Activated naive CD4-positive, alpha-beta T cell treated with anti-CD3 and anti-CD28 coated beads, Interleukin-2, amount 10 ng/mL, durations not matched to agents 7 days and 5 days (primary cell): ENCODE measurements around the gene USP10.

Experiments
- CTCF ChIA-PET: fragments of 350-600 bp; sonication (Branson Sonifier 250); formaldehyde crosslinking; loops from one replicate; lab custom pipeline; 2021; ENCODE audit warnings: antibody characterized with exemption; lab: Charles Lee
- DNase-seq: peaks from one replicate; pipeline ENCODE4 v3.0.0-alpha.2; 2020
- H3K27ac Mint-ChIP-seq: one replicate; pipeline ENCODE4 v1.8.0; 2021; ENCODE audit warnings: mild to moderate bottlenecking, moderate library complexity, mixed read lengths
- H3K27me3 Mint-ChIP-seq: one replicate; pipeline ENCODE4 v1.8.0; 2021; ENCODE audit warnings: mild to moderate bottlenecking, mixed read lengths
- H3K36me3 Mint-ChIP-seq: one replicate; pipeline ENCODE4 v1.8.0; 2021; ENCODE audit warnings: mixed read lengths
- H3K4me1 Mint-ChIP-seq: one replicate; pipeline ENCODE4 v1.8.0; 2021; ENCODE audit warnings: mixed read lengths
- H3K4me3 Mint-ChIP-seq: one replicate; pipeline ENCODE4 v1.8.0; 2021; ENCODE audit warnings: mild to moderate bottlenecking, moderate library complexity, mixed read lengths
- H3K9me3 Mint-ChIP-seq: one replicate; pipeline ENCODE4 v1.8.0; 2021; ENCODE audit warnings: mixed read lengths

USP10 gene

GRCh38 chr16:84715854-84716253 is 16.1 kb downstream of the USP10 start:
- no peak for DNase-seq
- H3K4me1 Mint-ChIP-seq, result peaks cover 28% of the 10 kb centered on the region
- no peak overlapping the region for H3K4me3 Mint-ChIP-seq
- CTCF ChIA-PET, result interaction anchor here (0.6 to 5.0 kb wide), 2 partner anchors 10 to 254 kb away, joined by 3 to 26 read pairs; no protein-coding TSS in a partner anchor
- no peaks in the 10 kb centered on the region for H3K9me3 Mint-ChIP-seq
- no peaks in the 10 kb centered on the region for H3K27me3 Mint-ChIP-seq
- no peak overlapping the region for H3K27ac Mint-ChIP-seq
- peaks cover 6% of the 10 kb centered on the region for H3K36me3 Mint-ChIP-seq

GRCh38 chr16:84716740-84717139 is 16.9 kb downstream of the USP10 start:
- Mint-ChIP-seq H3K27me3 (no peaks in the 10 kb centered on the region), H3K9me3 (no peaks in the 10 kb centered on the region), H3K4me1 (peaks cover 29% of the 10 kb centered on the region), H3K27ac (no peak overlapping the region), H3K4me3 (no peak overlapping the region), H3K36me3 (peaks cover 7% of the 10 kb centered on the region)
- CTCF ChIA-PET, result interaction anchor here (1.3 to 5.0 kb wide), 2 partner anchors 10 to 22 kb away, joined by 4 to 26 read pairs; no protein-coding TSS in a partner anchor
- DNase-seq, result no peak

DNA sequence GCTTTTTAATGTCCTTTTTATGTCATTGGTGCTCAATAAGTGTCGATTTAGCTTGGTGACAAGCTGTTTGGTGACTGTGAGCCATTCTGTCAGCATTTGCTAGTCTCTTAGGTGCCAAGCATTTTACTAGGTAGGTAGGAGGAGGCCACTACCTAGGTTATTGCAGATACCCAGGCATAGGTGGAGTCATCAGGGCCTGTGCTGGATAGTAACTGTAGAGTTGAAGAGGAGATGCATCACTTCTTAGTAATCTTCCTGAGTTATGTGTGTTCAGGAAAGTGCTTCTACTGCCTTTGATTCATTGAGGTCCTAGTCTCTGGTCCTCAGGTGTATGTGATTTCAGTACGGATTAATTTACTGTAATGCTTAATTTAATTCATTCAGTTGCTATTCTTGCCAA is 17.7 kb downstream of the USP10 start:
- no peak overlapping the region for H3K27ac Mint-ChIP-seq
- H3K4me1 Mint-ChIP-seq, result peaks cover 35% of the 10 kb centered on the region
- no peak overlapping the region for H3K4me3 Mint-ChIP-seq
- CTCF ChIA-PET, result interaction anchor here (1.3 to 5.0 kb wide), 2 partner anchors 9 to 21 kb away, joined by 4 to 26 read pairs; no protein-coding TSS in a partner anchor
- no peaks in the 10 kb centered on the region for H3K9me3 Mint-ChIP-seq
- no peaks in the 10 kb centered on the region for H3K27me3 Mint-ChIP-seq
- H3K36me3 Mint-ChIP-seq, result peaks cover 14% of the 10 kb centered on the region
- DNase-seq, result no peak

GRCh38 chr16:84720177-84720579 is 20.4 kb downstream of the USP10 start:
- Mint-ChIP-seq H3K27ac (no peak overlapping the region), H3K9me3 (no peaks in the 10 kb centered on the region), H3K36me3 (peaks cover 14% of the 10 kb centered on the region), H3K4me1 (peaks cover 48% of the 10 kb centered on the region), H3K27me3 (no peaks in the 10 kb centered on the region), H3K4me3 (no peak overlapping the region)
- CTCF ChIA-PET, result interaction anchor here (1.3 to 2.0 kb wide), 4 partner anchors 18 to 97 kb away, joined by 3 to 10 read pairs (median 4); no protein-coding TSS in a partner anchor
- DNase-seq, result no peak

DNA sequence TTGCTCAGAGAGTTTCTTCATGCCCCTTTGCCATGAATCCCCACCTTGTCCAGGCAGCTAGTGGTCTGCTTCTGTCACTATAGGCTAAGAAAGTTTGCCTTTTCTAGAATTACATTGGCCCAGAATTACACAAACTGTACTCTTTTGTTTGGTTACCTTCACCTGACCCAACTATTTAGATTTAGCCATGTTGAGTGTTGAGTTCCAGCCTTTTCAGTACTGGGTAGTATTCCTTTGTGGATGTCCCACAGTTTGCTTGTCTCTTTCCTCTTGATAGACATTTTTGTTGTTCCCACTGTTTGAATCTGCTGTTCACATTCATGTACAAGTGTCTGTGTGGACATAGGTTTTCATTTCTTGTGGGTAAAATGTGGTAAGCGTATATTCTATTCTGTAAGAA is 22.3 kb downstream of the USP10 start:
- Mint-ChIP-seq H3K27me3 (no peaks in the 10 kb centered on the region), H3K27ac (no peak overlapping the region), H3K36me3 (peaks cover 15% of the 10 kb centered on the region), H3K4me3 (no peak overlapping the region), H3K4me1 (peaks cover 66% of the 10 kb centered on the region), H3K9me3 (no peaks in the 10 kb centered on the region)
- CTCF ChIA-PET, result interaction anchor here (6.0 kb wide), 1 partner anchor 50 kb away, joined by 70 read pairs; no protein-coding TSS in a partner anchor
- no peak for DNase-seq

- no peaks in the 10 kb centered on the region for H3K9me3 Mint-ChIP-seq
- CTCF ChIA-PET, result interaction anchor here (0.8 to 6.0 kb wide), 6 partner anchors 12 to 126 kb away, joined by 3 to 70 read pairs (median 27); no protein-coding TSS in a partner anchor
- peaks cover 58% of the 10 kb centered on the region for H3K4me1 Mint-ChIP-seq
- no peak overlapping the region for H3K4me3 Mint-ChIP-seq
- H3K27me3 Mint-ChIP-seq, result no peaks in the 10 kb centered on the region
- no peak overlapping the region for H3K27ac Mint-ChIP-seq
- no peak for DNase-seq
- H3K36me3 Mint-ChIP-seq, result peaks cover 13% of the 10 kb centered on the region
These were observed 24.1 kb downstream of the USP10 start for GRCh38 chr16:84723906-84724305.

GRCh38 chr16:84724606-84725309 is 25.0 kb downstream of the USP10 start:
- H3K4me1 Mint-ChIP-seq, result peaks cover 56% of the 10 kb centered on the region

GRCh38 chr16:84725481-84726078 is 25.8 kb downstream of the USP10 start:
- H3K27me3 Mint-ChIP-seq, result no peaks in the 10 kb centered on the region
- H3K27ac Mint-ChIP-seq, result no peak overlapping the region
- CTCF ChIA-PET, result interaction anchor here (0.6 to 6.0 kb wide), 28 partner anchors 10 to 640 kb away, joined by 3 to 70 read pairs (median 4); partner anchors contain the start of gene KLHL36
- H3K4me1 Mint-ChIP-seq, result peaks cover 62% of the 10 kb centered on the region
- H3K36me3 Mint-ChIP-seq, result peaks cover 12% of the 10 kb centered on the region
- DNase-seq, result no peak
- no peak overlapping the region for H3K4me3 Mint-ChIP-seq
- no peaks in the 10 kb centered on the region for H3K9me3 Mint-ChIP-seq

More at GRCh38 chr16:84724606-84725309, 25.0 kb downstream of the USP10 start:
- no peak overlapping the region for H3K4me3 Mint-ChIP-seq
- DNase-seq, result no peak
- peaks cover 13% of the 10 kb centered on the region for H3K36me3 Mint-ChIP-seq
- CTCF ChIA-PET, result interaction anchor here (1.2 to 6.0 kb wide), 10 partner anchors 11 to 217 kb away, joined by 3 to 70 read pairs (median 8); no protein-coding TSS in a partner anchor
- no peak overlapping the region for H3K27ac Mint-ChIP-seq
- H3K27me3 Mint-ChIP-seq, result no peaks in the 10 kb centered on the region
- no peaks in the 10 kb centered on the region for H3K9me3 Mint-ChIP-seq

- CTCF ChIA-PET, result interaction anchor here (0.8 to 6.0 kb wide), 33 partner anchors 9 to 641 kb away, joined by 3 to 70 read pairs (median 4); partner anchors contain the start of gene KLHL36
- Mint-ChIP-seq H3K36me3 (peaks cover 11% of the 10 kb centered on the region), H3K27me3 (no peaks in the 10 kb centered on the region), H3K4me1 (peaks cover 65% of the 10 kb centered on the region), H3K9me3 (no peaks in the 10 kb centered on the region), H3K27ac (no peak overlapping the region), H3K4me3 (no peak overlapping the region)
- DNase-seq, result peak; percentile 90
These were observed 26.4 kb downstream of the USP10 start for GRCh38 chr16:84726079-84726668.

DNA sequence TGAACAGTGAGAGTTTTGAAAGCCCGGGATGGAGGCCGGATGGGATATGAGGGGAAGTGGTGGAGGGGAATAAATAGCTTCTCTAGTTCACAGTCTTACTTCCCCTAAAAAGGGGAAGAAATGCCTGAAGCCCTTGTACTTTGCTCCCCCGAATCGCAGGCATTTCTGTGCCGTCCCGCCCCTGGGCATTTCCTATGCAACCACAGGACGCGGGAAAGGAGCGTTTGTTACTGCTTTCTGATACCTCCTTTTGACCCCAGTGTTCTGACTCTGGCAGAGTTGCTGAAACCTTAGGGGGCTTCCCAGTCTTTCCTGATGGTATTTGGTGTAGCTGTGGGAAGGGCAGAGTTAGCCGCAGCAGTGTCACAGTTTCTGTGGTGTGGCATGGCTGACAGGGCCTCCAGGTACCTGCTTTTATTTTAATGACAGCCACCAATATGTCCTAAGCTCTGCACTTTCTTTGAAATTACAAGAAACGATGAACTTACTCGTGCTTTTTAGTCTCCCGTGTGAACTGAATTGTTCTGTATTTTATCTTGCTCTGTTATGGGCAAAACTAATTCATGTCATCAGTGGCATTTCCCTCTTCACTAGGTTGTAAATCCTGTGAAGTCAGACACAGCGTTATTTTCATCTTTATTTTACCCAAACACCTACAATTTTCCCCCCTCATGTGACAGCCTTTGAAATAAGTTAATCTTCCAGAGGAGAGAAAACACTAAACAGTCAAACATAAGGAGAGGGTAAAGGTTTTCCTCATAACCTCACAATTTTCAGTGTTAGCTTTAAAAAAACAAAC is 27.1 kb downstream of the USP10 start:
- Mint-ChIP-seq H3K4me1 (peaks cover 70% of the 10 kb centered on the region), H3K27me3 (no peaks in the 10 kb centered on the region), H3K27ac (no peak overlapping the region), H3K4me3 (no peak overlapping the region), H3K36me3 (peaks cover 9% of the 10 kb centered on the region), H3K9me3 (no peaks in the 10 kb centered on the region)
- no peak for DNase-seq
- CTCF ChIA-PET, result interaction anchor here (0.8 to 6.0 kb wide), 26 partner anchors 9 to 641 kb away, joined by 3 to 70 read pairs (median 4); no protein-coding TSS in a partner anchor

DNA sequence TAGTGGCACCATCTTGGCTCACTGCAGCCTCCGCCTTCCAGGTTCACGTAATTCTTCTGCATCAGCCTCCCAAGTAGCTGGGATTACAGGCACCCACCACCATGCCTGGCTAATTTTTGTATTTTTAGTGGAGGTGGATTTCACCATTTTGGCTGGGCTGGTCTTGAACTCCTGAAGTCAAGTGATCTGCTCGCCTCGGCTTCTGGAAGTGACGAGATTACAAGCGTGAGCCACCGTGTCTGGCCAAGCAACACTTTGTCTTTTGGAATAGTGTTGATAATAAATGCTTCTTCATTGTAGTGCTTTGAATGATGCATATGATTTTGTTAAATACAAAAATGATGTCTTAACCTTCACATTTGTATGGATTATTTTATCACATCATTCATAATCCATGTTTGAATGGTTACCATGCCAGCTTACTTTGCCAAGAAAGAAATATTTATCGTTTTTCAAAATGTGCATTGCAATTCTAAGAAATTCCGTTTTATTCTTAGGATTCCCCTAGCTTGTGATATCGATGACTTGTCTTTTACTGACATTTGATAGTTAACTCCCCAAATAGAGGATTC is 29.1 kb downstream of the USP10 start:
- no peaks in the 10 kb centered on the region for H3K27me3 Mint-ChIP-seq
- H3K9me3 Mint-ChIP-seq, result no peaks in the 10 kb centered on the region
- DNase-seq, result no peak
- no peak overlapping the region for H3K27ac Mint-ChIP-seq
- no peak overlapping the region for H3K4me3 Mint-ChIP-seq
- peaks cover 57% of the 10 kb centered on the region for H3K4me1 Mint-ChIP-seq
- CTCF ChIA-PET, result interaction anchor here (0.8 to 2.8 kb wide), 3 partner anchors 10 to 106 kb away, joined by 3 to 18 read pairs (median 17); no protein-coding TSS in a partner anchor
- H3K36me3 Mint-ChIP-seq, result peaks cover 4% of the 10 kb centered on the region

- Mint-ChIP-seq H3K27ac (no peak overlapping the region), H3K9me3 (no peaks in the 10 kb centered on the region), H3K27me3 (no peaks in the 10 kb centered on the region), H3K4me1 (peaks cover 56% of the 10 kb centered on the region), H3K36me3 (peaks cover 8% of the 10 kb centered on the region), H3K4me3 (no peak overlapping the region)
- CTCF ChIA-PET, result interaction anchor here (0.7 to 2.8 kb wide), 6 partner anchors 9 to 218 kb away, joined by 3 to 18 read pairs (median 4); no protein-coding TSS in a partner anchor
- no peak for DNase-seq
These were observed 30.0 kb downstream of the USP10 start for GRCh38 chr16:84729716-84730320.
